T1000 (cell line): Measurements from ENCODE around the gene BARX2.

Source experiments
- DNase-seq: peaks from one replicate; lab custom pipeline; 2025; ENCODE audit warnings: mixed read lengths; lab: John Stamatoyannopoulos, UW

Gene BARX2

GRCh38 chr11:129374081-129374992 lies 1.3 kb upstream of the BARX2 start:
- no peak for DNase-seq

DNA sequence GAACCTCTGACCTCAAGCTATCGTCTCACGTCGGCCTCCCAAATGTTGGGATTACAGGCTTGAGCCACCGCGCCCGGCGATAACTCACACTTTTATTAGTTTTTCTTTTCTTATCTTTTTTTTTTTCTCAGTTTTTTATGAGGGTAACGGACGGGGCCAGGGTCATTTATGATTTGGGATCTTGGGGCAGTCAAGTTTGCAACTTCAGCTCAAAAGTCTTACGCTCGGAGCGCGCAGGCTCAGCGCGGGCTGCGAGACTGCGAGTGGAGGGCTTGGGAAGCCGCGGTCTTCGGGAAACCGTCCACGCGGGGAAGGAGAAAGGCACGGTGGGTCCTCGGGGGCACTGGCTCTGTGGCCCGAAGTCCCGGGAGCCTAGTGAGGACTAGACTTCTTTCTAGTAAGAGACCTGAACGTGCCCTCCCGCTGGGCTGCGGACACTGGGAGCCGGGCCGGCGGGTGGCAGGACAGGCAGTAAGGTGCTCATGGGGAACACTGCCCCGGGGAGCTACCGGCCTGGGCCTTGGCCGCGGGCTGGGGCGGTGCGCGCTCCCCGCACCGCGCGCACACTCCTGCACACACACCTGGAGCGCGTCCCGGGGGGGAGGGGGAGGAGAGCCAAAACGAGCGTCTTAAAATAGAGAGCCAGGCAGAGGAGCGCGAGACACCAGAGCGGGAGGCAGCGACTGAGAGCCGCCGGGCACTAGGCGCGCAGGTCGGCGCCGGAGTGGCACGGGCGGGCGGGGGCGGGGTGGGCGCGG lies 476 bp upstream of the BARX2 start:
- DNase-seq, result no peak

- DNase-seq, result no peak
Measured at GRCh38 chr11:129376658-129377341, 1.2 kb downstream of the BARX2 start.

- no peak for DNase-seq
Measured at GRCh38 chr11:129377739-129378138, 2.1 kb downstream of the BARX2 start.

DNA sequence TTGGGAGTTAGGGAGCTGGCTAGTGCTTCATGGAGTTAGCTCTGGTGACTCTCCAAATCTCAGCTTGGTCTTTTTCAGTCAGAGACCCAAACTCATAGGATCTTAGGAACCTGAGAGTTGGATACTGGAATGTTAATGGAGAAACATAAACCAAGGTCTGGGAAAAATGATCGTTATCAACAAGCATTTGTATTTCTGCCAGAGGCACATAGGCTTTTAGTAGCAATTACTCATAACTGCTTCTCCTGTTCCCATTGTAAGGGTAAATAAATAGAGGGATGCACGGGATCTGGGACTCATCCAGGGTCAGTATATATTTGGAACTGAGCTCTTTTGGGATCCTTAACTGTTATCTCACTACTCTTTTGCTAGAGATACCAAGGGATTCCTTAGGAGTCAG lies 4.8 kb downstream of the BARX2 start:
- no peak for DNase-seq

DNA sequence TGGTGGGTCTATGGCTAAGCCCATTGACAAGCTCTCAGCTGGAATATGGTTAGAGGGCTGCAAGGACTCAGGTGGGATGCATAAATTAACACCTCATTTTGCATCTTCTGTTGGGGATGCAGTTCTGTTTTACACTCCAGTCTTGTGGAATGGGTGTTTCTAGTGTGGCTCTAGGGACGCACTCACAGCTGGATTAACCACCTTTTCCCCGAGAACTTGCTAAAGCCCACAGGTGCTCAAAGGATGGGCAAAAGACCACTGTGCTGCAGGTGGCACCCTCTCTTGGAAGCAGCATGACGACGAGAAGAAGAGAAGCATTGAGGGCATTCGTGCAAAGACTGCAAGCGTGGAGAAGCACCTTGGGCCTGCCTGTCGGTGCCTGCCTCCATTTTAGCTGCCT lies 6.9 kb downstream of the BARX2 start:
- DNase-seq, result no peak

DNA sequence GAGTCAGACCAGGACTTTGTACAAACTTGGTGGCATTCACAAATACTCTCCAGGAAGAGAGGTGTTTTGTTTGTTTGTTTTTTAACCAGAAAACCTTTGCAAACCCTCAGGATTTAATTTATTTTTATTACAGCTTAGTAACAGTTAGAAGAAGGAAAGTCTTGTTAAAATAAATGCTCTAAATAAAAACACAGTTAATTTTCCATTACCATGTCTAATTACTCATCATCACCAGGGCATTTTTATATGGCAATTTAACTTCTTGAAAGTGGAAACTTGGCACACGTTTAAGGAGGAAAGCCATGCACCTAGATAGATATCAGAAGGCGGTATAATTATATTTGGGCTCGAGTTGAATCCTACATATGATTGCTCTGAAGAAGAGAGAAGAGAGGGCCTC lies 7.4 kb downstream of the BARX2 start:
- DNase-seq, result no peak

DNA sequence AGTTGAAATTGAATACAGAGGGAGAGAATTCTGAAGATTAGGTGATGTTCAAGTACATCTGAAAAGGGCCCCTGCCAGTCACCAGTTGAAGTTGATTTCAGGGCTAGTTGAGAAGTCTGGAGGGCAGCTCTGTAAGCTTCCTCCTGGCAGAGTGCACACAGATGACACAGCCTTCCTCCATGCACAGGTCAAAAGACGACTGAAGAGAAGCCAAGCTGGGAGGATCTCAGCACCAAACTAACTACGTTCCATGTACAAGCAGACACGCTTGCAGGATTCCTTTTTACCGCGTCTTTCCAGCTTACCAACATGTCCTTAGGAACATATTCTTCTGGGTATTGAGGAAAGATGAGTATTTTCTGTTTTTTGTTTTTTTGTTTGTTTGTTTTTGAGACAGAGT lies 7.9 kb downstream of the BARX2 start:
- DNase-seq, result no peak

- no peak for DNase-seq
Measured at GRCh38 chr11:129384415-129384814, 8.8 kb downstream of the BARX2 start.

GRCh38 chr11:129385801-129386200 lies 10.2 kb downstream of the BARX2 start:
- DNase-seq, result no peak

GRCh38 chr11:129386795-129387397 lies 11.2 kb downstream of the BARX2 start:
- DNase-seq, result no peak

DNA sequence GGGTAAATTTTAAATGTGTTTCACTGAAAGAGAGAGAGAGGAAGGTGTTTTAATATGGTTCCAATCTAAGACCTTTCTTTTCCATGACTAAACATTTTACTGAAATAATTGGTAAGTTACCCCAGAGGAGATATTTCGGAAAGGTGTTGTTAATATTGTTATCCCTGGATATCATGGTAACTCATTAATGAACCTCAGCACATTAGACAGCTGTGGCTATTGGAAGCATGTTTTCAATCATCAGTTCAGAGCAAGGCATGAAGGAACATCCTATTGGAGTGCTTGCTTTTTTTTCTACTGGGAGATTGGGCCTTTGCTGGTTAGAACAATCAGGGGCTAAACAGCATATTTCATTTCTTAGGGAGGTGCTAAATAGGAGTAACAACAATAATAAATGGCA lies 11.8 kb downstream of the BARX2 start:
- no peak for DNase-seq

DNA sequence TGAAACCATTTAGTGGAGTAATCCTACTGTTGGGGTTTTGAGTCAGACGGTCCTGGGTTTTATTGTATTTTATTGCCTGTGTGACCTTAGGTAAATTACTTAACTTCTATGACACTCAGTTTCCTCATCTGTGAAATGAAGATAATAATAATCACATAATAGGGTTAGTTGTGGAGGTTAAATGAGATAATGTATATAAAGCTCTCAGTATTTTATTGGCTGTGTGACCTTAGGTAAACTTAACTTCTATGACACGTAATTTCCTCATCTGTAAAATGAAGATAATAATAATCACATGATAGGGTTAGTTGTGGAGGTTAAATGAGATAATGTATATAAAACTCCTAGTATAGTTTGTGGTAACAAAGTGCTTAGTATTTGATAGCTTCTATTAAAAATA lies 13.2 kb downstream of the BARX2 start:
- no peak for DNase-seq

GRCh38 chr11:129390303-129390821 lies 14.7 kb downstream of the BARX2 start:
- no peak for DNase-seq

DNA sequence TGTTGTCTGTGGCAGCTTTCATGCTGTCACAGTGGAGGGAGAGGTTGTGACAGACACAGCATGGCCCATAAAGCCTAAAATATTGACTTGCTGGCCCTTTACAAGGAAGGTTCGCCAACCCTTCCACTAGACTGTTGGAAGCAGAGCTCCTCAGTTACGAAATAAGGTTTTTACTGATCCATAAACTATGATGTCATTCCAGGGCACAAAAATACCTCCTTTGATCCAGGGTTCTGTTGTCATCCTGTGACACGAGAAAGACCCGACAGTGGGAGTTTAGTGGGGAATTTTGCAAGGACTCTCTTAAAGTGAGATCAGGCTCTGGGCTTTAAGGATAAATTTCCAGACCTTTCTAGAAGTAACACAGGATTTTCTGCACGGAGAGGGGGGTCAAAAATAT lies 15.7 kb downstream of the BARX2 start:
- DNase-seq, result no peak

- DNase-seq, result no peak
Measured at GRCh38 chr11:129391821-129392220, 16.2 kb downstream of the BARX2 start.

- no peak for DNase-seq
Measured at GRCh38 chr11:129392995-129393394, 17.3 kb downstream of the BARX2 start.

GRCh38 chr11:129394709-129395108 lies 19.1 kb downstream of the BARX2 start:
- no peak for DNase-seq

- DNase-seq, result no peak
Measured at GRCh38 chr11:129395432-129395831, 19.8 kb downstream of the BARX2 start.

DNA sequence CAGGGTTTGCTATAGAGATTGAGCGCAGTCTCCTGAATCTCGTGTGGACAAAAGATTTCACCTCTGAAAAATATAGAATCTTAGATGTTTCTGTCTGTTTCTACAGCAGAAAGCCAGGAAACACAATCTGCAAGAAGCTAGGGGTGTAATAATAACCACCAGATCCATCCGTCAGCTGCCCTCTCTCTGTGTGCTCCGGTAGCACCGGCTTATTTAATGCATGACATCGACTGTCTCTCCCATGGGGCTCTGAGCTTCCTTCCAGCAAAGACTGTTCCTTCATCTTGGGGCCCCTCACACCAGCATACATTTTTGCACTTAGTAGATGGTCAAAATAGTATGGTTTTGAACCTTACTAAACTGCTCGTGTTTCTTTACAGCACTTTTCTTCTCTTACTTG lies 20.2 kb downstream of the BARX2 start:
- DNase-seq, result no peak

DNA sequence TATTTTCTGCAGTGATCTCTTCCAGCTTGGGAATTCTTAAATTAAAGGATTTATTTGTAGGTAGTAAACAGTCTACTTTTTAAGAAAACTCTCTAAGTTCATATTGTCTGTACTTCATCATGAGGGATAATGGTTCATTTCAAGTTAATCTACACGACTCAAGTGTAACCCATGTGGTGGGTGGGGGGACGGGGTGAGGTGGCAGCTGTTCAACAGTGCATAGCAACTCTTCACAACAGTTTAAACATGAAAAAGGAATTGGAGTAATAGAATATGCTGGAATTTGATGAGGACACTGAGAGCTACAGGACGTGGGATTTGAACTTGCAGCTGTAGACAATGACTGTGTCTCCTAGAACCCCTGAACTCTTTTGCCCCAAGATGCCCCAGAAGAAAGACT lies 20.8 kb downstream of the BARX2 start:
- DNase-seq, result no peak
